Measurements from ENCODE around the gene ATAD3C. TPM values are rescaled to one million over a fixed set of nuclear protein-coding genes. Genes with fewer than 3 reads are reported as not detected.
"Not testable (repeated sequence)": the region's sequence is repeated elsewhere in the genome, so short reads cannot be mapped to it uniquely, and the experiment has no call there.

Gene ATAD3C
- total and polyA plus RNA-seq, 7 donors, result under 0.01 to 1.5 (median 0.45) TPM; not detected in 1

GRCh38 chr1:1402072-1402900, 47.2 kb upstream of the ATAD3C start:
- Histone ChIP-seq H3K36me3 (peaks cover 3 to 62% (median 32%) of the 10 kb centered on the region in 4 donors), H3K4me3 (no peak overlapping the region), H3K27ac (peak overlapping the region in 1 of 4 donors; percentile 11), H3K9me3 (no peaks in the 10 kb centered on the region), H3K27me3 (no peaks in the 10 kb centered on the region), H3K4me1 (peaks cover 0 to 58% (median 41%) of the 10 kb centered on the region in 4 donors)
- 80 to 86% methylated on average over 20 of the region's 20 CpGs for WGBS, 2 donors
- no peak for TF ChIP-seq POLR2A (IDR thresholded peaks at IDR 0.05)
- peak in 2 of 4 experiments; percentile 15 to 20 for TF ChIP-seq CTCF (IDR thresholded peaks at IDR 0.05)
- no peak for TF ChIP-seq EP300 (IDR thresholded peaks at IDR 0.05)
- no peak for TF ChIP-seq POLR2AphosphoS5 (IDR thresholded peaks at IDR 0.05)
- intact Hi-C loops (cut with DNase I), result no loop called here
- DNase-seq, result no peak

- H3K27me3 ChIP-seq; H3K4me3 ChIP-seq; intact Hi-C loops (cut with DNase I); H3K27ac ChIP-seq; DNase-seq; H3K9me3 ChIP-seq: not testable (repeated sequence)
- peaks cover 3 to 55% (median 28%) of the 10 kb centered on the region in 4 donors for H3K36me3 ChIP-seq
- H3K4me1 ChIP-seq, result peaks cover 0 to 58% (median 38%) of the 10 kb centered on the region in 4 donors
- WGBS, 2 donors, result 86 to 88% methylated on average over 9 of the region's 9 CpGs
These were observed 46.5 kb upstream of the ATAD3C start for GRCh38 chr1:1402901-1403392.

GRCh38 chr1:1403653-1404052, 45.8 kb upstream of the ATAD3C start:
- Histone ChIP-seq H3K27me3 (no peaks in the 10 kb centered on the region), H3K4me3 (no peak overlapping the region), H3K9me3 (no peaks in the 10 kb centered on the region), H3K36me3 (peaks cover 3 to 53% (median 28%) of the 10 kb centered on the region in 4 donors), H3K27ac (no peak overlapping the region), H3K4me1 (peaks cover 0 to 58% (median 39%) of the 10 kb centered on the region in 4 donors)
- intact Hi-C loops (cut with DNase I), result no loop called here
- WGBS, 2 donors, result 87% methylated on average over 7 of the region's 7 CpGs
- TF ChIP-seq POLR2A (IDR thresholded peaks at IDR 0.05), result no peak
- no peak for TF ChIP-seq EP300 (IDR thresholded peaks at IDR 0.05)
- no peak for TF ChIP-seq CTCF (IDR thresholded peaks at IDR 0.05)
- no peak for TF ChIP-seq POLR2AphosphoS5 (IDR thresholded peaks at IDR 0.05)
- no peak for DNase-seq

- 39 to 42% methylated on average over 43 of the region's 43 CpGs for WGBS, 2 donors
- no peaks in the 10 kb centered on the region for H3K9me3 ChIP-seq
- TF ChIP-seq CTCF (IDR thresholded peaks at IDR 0.05) (no peak), POLR2AphosphoS5 (IDR thresholded peaks at IDR 0.05) (no peak), POLR2A (IDR thresholded peaks at IDR 0.05) (no peak)
- no peaks in the 10 kb centered on the region for H3K27me3 ChIP-seq
- intact Hi-C loops (cut with DNase I), result no loop called here
- peaks cover 0 to 44% (median 22%) of the 10 kb centered on the region in 4 donors for H3K36me3 ChIP-seq
- H3K4me1 ChIP-seq, result peaks cover 0 to 48% (median 37%) of the 10 kb centered on the region in 4 donors
- no peak for DNase-seq
- peak overlapping the region; percentile 85 to 99 (median 96) for H3K4me3 ChIP-seq
- H3K27ac ChIP-seq, result peak overlapping the region; percentile 86 to 95 (median 93)
These were observed 43.2 kb upstream of the ATAD3C start for GRCh38 chr1:1406101-1406820.

All from sigmoid colon (tissue), 7 donors.